ENCODE results near the gene SH3BP1. TPM values are rescaled to one million over a fixed set of nuclear protein-coding genes. Genes with fewer than 3 reads are reported as not detected.

Gene SH3BP1
- total RNA-seq, 1 donor from 2014 or later: 28.3 TPM

DNA sequence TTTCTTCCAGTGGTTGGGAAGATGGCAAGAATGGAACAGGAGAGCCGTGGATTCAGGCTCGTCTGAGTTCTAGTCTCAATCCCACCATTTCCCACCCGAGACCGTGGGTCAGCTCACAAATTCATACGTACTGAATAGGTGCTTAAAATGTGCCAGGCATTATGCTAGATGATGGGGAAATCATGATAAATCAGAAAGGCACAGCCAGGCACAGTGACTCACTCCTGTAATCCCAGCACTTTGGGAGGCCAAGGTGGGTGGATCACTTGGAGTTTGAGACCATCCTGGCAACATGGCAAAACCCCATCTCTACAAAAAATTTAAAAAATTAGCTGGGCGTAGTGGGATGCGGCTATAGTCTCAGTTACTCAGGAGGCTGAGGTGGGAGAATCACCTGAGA lies 64.4 kb downstream of the SH3BP1 start:
- Histone ChIP-seq H3K4me1 (peaks cover 9% of the 10 kb centered on the region), H3K9me3 (no peaks in the 10 kb centered on the region), H3K27ac (no peak overlapping the region), H3K4me3 (no peak overlapping the region), H3K36me3 (no peaks in the 10 kb centered on the region), H3K27me3 (no peaks in the 10 kb centered on the region)
- ATAC-seq: no peak
- DNase-seq: no peak
- intact Hi-C loops (cut with DNase I): no loop called here
- TF ChIP-seq, protein P1, sequence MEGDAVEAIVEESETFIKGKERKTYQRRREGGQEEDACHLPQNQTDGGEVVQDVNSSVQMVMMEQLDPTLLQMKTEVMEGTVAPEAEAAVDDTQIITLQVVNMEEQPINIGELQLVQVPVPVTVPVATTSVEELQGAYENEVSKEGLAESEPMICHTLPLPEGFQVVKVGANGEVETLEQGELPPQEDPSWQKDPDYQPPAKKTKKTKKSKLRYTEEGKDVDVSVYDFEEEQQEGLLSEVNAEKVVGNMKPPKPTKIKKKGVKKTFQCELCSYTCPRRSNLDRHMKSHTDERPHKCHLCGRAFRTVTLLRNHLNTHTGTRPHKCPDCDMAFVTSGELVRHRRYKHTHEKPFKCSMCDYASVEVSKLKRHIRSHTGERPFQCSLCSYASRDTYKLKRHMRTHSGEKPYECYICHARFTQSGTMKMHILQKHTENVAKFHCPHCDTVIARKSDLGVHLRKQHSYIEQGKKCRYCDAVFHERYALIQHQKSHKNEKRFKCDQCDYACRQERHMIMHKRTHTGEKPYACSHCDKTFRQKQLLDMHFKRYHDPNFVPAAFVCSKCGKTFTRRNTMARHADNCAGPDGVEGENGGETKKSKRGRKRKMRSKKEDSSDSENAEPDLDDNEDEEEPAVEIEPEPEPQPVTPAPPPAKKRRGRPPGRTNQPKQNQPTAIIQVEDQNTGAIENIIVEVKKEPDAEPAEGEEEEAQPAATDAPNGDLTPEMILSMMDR (IDR thresholded peaks at IDR 0.05): no peak

DNA sequence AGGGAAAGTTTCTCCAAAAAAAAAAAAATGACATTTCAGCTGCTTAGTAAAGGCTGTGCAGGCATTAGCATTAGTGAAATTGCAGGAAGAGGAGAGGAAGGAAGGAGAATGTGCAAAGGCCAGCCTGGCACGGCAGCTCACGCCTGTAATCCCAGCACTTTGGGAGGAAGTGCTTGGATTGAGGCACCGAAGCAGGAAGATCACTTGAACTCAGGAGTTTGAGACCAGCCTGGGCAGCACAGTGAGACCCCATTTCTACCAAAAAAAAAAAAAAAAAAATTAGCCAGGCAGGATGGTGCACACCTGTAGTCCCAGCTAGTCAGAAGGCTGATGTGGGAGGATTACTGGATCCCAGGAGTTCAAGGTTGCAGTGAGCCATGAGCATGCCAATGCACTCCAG lies 65.2 kb downstream of the SH3BP1 start:
- H3K27me3 ChIP-seq: no peaks in the 10 kb centered on the region
- intact Hi-C loops (cut with DNase I): no loop called here
- no peak overlapping the region for H3K4me3 ChIP-seq
- H3K9me3 ChIP-seq: no peaks in the 10 kb centered on the region
- TF ChIP-seq, protein P1 (IDR thresholded peaks at IDR 0.05): no peak
- no peak overlapping the region for H3K27ac ChIP-seq
- DNase-seq: no peak
- ATAC-seq: no peak
- H3K36me3 ChIP-seq: no peaks in the 10 kb centered on the region
- H3K4me1 ChIP-seq: peaks cover 9% of the 10 kb centered on the region

DNA sequence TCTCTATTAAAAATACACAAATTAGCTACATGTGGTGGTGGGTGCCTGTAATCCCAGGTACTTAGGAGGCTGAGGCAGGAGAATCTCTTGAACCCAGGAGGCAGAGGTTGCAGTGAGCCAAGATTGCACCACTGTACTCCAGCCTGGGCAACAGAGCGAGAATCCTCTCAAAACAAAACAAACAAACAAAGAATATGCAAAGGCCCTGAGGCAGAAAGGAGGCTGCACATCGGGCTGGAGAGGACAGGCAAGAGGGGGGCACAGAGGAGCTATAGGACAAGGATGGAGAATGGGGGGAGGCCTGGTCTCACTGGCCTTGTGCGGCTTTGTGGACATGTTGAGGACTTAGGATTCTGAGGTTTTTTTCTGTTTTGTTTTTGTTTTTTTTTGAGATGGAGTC lies 65.7 kb downstream of the SH3BP1 start:
- no peak for DNase-seq
- H3K4me1 ChIP-seq: peaks cover 9% of the 10 kb centered on the region
- no peaks in the 10 kb centered on the region for H3K9me3 ChIP-seq
- H3K4me3 ChIP-seq: no peak overlapping the region
- no peaks in the 10 kb centered on the region for H3K36me3 ChIP-seq
- ATAC-seq: no peak
- no peak overlapping the region for H3K27ac ChIP-seq
- intact Hi-C loops (cut with DNase I): no loop called here
- TF ChIP-seq, protein P1 (IDR thresholded peaks at IDR 0.05): no peak
- H3K27me3 ChIP-seq: no peaks in the 10 kb centered on the region

Other genes with a start within 250 kb of the SH3BP1 start
- gene ELFN2, start 212.2 kb upstream of the SH3BP1 start, total RNA-seq: 0.72 TPM
- gene MFNG, start 153.3 kb upstream of the SH3BP1 start, total RNA-seq: 53.5 TPM
- 17.0 TPM for gene CARD10, start 120.3 kb upstream of the SH3BP1 start, total RNA-seq
- 73.9 TPM for gene CDC42EP1, start 79.2 kb upstream of the SH3BP1 start, total RNA-seq
- 2.5 TPM for gene LGALS2, start 59.6 kb upstream of the SH3BP1 start, total RNA-seq
- 64.4 TPM for gene GGA1, start 30.8 kb upstream of the SH3BP1 start, total RNA-seq
- 6.1 TPM for gene PDXP, start 19.1 kb downstream of the SH3BP1 start, total RNA-seq
- 340 TPM for gene LGALS1, start 36.0 kb downstream of the SH3BP1 start, total RNA-seq
- gene NOL12, start 46.7 kb downstream of the SH3BP1 start, total RNA-seq: 21.6 TPM
- gene TRIOBP, start 57.4 kb downstream of the SH3BP1 start, total RNA-seq: 85.0 TPM
- 8.8 TPM for gene GCAT, start 168.3 kb downstream of the SH3BP1 start, total RNA-seq
- gene GALR3, start 183.7 kb downstream of the SH3BP1 start, total RNA-seq: not detected
- 18.2 TPM for gene ANKRD54, start 204.7 kb downstream of the SH3BP1 start, total RNA-seq
- gene EIF3L, start 209.8 kb downstream of the SH3BP1 start, total RNA-seq: 369 TPM

Measured in upper lobe of right lung (tissue), 1 donor.